Stimulated activated CD4-positive, alpha-beta T cell treated with anti-CD3 and anti-CD28 coated beads, Interleukin-15, amount 100 ng/mL, for 1 hour (primary cell): ENCODE measurements around the gene GJB1.
"Not testable (repeated sequence)": the region's sequence is repeated elsewhere in the genome, so short reads cannot be mapped to it uniquely, and the experiment has no call there.

ENCODE experiments used
- DNase-seq, 2 donors: peaks; one replicate each; pipeline ENCODE4 v3.0.0-alpha.2; 2020; ENCODE audit warnings: low read depth in 1 of 2, low spot score in 1 of 2

Gene GJB1

DNA sequence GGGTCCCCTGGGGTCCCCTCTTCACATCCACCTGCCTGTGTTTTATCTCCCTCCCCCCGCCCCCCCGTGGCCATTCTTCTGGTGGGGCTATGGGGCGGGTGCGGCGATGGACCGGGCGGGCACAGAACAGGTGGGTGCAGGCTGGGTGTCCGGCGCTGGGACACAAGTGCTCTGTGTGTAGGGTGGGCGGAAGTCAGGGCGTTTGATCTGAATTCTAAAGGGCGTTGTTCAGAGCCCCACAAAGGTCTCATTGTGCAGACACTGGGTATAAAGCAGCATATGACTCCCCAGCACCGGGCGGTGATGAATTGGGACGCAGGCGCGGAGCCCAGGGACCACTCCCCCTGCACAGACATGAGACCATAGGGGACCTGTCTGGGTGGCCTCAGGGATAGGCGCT lies at the start of gene GJB1:
Gene GJB1 (plus strand): TSS at position 296 of the 400 bp plus-strand sequence. CDS start 484 bp downstream, outside the sequence.
- DNase-seq, result no peak

DNA sequence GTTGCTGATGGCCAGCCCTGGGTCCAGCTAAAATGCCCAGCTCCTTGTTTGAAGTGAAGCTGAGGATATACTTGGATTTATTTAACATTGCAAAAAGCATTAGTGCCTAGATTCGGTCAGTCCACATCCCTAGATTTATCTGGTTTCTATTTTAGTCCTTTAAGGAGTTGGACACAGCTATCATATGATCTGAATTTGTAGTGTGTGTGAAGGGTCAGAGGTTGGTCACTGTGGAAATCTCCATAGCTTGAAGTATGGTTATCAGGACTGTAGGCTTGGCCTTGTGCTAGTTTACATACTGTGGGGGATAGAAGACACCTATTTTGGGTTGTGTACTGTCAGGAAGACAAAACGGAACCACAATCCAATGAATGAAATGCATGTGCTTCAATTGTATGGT lies 49.6 kb upstream of the GJB1 start:
- DNase-seq, result no peak

DNA sequence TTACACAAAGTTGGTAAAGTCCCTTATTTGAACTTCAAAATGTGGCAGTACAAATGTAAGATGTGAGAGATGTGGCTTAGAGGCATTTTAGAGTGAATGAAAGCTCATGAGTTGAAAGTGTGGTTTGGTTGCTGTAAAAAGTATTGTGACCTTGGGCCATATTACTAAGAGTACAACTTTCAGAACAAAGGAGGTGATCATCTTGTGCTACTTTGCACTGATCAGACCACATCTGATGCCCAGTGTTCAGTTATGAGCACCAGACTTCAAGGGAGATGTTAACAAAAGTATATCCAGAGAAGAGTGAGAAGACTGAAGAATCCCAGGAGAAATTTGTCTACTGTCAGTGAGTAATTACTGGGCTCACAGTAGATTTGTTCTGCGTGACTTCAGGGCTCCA lies 48.2 kb upstream of the GJB1 start:
- no peak for DNase-seq

DNA sequence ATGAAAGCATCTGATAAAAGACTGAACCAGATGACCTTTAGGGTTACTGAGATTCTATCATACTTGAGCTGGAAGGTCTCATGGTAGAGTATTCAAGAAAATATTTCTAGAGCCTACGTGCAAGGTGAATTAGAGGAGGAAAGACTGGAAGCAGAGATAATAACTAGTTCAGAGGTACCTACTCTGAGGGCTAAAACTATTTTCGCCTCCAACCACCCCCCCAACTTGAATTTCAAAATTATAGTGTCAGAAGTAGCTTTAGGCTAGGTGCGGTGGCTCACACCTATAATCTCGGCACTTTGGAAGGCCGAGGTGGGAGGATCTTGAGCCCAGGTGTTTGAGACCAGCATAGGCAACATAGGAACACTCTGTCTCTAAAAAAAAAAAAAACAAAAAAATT lies 47.5 kb upstream of the GJB1 start:
- no peak for DNase-seq

DNA sequence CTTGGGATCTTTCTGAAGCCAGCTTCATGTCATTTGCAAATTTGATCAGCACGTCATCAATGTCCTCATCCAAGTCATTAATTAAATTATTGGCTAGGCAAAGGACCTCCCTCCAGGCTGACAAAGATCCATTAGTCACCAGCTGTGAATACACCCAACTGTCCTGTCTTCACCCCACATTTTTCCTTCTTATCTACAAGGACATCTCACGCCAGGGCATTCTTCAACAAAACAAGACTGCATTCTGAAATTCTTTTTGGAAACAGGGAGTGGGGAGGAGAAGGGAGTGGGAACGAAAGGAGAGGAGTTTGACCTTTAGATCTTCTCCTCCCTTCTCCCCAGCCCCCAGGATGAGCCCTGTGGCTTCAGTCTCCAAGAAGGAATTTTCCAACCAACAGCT lies 45.7 kb upstream of the GJB1 start:
- no peak for DNase-seq

DNA sequence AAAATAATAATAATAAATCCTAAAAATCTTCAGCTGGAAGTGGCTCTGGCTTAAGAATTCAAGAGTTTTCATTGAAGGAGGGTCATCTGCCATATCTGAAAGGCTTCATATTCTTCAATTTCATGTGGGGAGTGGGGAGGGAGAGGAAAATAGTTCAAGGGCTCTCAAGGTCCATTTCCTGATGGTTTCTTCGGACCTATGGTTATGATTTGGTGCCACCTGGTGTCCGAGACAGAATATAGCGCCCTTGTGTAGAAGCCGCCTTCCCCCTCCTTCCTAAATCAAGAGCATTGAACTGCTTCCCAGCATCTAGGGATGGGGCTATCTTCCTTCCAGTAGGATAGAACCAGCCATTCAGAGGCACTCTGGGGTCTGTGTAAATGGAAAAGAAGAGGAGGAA lies 44.1 kb upstream of the GJB1 start:
- DNase-seq, result peak in 1 of 2 donors; percentile 3

DNA sequence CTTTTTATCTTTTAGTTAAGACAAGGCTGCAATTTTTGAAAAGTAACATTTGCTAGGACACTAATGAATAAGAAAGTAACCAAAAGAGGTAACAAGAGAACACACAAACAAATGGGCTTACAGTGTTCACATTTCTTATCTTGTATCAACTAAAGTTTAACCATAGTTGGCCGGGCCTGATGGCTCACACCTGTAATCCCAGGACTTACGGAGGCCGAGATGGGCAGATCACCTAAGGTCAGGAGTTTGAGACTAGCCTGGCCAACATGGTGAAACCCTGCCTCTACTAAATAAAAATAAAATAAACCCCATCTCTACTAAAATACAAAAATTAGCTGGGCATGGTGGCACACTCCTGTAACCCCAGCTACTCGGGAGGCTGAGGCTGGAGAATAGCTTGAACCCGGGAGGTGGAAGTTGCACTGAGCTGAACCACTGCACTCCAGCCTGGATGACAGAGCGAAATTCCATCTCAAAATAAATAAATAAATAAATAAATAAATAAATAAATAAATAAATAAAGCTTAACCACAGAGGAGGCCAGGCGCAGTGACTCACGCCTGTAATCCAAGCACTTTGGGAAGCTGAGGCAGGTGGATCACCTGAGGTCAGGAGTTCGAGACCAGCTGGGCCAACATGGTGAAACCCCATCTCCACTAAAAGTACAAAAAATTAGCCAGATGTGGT lies 42.3 kb upstream of the GJB1 start:
- not testable (repeated sequence) for DNase-seq

DNA sequence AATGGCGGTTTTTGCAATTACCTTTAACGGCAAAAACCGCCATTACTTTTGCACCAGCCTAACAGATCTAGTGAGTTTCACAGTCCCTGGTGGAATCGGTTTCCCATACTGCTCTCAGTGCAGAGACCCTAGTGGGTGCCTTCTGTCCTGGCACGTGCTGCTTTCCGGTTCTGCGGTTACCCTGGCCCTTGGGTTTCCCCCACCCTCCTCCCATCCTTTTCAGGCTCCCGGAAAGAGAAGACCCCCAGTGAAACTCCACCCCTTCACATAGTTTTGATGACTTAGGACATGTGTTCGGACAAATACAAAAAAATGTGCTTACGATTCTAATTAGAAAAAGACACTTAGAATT lies 41.5 kb upstream of the GJB1 start:
- peak; percentile 2 to 21 for DNase-seq

DNA sequence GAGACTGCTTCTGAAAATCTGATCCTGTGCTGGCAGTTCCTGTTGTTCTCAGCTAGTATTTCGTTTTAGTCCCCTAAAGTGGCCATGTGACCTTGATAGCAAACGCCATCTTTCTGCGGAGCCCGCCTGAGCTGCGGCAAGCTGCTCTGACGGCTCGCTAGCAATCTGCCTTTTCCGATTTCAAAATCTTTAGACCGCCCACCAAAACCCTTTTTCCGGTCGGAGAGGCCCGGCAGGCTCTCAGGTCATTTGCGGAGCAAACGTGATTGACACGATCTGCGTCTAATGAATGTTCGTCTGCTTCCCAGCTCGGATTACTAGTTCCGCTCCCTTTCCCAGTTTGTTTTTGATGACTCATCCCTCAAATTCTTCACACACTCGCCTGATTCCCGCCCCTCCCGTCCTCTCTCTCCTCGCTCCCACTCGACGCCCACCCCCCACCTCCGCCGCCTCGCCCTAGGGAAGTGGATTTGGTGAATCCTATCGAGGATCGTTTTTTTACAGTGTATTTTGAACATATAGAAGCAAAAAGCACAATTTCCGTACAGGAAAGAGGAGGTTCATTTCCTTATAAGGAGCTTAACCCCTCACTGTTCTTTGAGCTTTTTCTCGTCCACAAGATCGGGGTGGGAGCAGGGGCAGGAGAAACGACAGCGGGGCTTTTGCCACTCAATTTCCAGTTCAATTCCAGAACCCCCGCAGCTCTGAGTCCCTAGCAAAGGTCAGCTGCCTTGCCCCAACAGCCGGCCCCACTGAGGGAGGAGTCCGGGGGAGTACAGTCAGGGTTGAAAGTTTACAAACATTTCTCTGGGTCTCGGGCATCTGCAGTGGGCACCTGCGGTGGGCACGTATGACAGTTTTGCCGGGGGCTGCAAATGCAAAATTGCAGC lies 40.9 kb upstream of the GJB1 start:
- peak; percentile 51 to 56 for DNase-seq

DNA sequence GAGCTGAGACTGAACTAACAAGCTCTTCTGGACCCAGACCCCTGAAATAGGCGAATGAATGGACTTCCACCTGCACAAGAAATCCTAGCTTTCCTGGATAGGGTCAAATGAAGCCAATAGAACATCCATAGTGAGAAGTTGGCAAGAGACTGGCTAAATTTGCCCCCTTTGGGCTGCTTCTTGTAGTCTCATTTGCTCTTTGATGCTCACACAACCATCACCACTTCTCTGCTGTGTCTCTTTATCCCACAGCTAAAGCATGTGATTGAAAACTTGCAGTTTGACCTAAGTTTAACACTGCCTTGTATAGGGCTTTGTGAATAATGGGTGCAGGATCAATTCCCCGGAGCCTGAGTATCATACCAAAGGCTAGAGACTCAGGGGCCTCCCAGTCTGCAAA lies 40.2 kb upstream of the GJB1 start:
- DNase-seq, result no peak

DNA sequence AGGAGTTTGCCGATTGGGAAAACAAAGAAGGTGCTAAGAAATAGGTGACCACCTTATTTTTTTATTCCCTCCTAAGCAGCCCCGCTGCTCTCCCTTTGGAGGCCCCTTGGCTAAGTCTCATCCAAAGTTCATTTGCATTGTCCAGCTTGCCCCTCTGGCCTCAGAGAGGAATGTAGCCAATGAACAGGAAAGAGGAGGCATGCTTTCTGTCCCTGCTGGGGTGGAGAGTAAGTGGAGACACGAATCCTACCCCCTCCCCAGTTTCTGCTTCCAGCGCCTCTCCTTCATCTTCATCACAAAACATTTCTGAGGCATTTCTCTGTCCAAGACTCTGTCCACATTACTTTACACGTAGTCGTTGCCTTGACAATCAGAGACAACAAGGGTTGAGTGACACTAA lies 39.7 kb upstream of the GJB1 start:
- DNase-seq, result no peak

DNA sequence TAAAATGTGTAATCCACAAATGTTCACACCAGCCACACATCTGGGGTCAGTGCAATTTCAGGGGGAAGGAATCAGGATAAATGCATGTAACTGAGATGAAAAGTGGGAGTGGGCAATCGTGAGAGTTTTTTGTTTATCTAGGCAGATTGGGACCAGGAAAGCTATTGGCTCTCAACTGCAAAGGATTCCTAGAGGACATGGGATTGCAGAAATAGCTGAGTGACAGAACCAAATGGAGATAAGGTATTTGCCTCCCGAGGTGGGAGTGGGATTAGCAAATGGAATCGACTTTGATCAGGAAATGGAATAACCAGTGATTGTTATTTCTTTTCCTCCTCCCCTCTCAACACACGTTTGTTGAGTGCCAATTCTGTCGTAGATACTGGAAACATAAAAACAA lies 38.9 kb upstream of the GJB1 start:
- DNase-seq, result no peak

DNA sequence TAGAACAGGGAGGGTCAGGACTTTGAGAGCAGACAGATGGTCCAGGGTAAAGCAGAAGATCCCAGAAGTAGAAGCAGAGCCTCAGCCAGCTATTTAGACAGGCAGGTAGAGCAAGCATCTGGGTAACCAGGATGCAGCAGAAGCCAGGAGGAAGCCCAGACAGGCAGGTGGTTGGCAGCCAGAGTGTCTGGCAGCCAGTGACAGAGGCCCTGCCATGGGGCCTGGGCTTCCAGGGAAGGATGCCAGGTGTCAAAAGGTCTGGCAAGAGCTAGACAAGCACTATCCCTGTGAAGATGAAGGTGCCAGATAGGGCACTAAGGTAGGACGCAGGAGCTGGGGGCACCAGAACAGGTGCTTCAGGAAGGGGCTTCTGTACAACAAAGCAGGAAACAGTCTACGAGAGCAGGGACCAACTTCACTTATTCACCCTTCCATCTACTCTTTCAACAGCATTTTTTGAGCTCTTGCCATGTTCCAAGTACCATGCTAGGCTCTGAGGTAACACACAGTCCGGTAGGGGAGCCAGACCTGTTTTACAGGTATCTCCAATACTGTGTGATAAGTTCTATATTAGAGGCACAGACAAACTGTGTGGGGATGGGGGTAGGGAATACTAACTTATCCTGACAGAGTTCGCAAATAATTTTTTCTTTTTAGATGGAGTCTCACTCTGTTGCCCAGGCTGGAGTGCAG lies 38.1 kb upstream of the GJB1 start:
- DNase-seq, result no peak

DNA sequence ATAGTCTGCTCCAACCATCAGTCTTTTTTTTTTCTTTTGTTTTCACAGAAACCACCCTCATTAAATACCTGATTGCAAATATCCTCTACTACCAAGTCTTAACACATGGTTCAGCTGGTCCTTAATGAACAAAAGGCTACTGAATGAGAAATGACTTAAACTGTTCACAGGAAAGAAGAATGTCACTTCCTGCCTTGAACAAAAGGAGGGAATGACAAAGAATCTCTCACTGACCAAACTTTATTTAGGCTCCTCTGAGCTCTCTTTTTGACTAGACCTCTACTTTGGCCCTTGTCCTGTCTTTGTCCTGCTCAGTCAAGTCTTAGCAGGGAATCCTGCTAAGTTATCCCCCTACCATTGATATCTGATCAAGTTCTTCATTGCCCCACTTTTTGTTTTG lies 31.8 kb upstream of the GJB1 start:
- no peak for DNase-seq

DNA sequence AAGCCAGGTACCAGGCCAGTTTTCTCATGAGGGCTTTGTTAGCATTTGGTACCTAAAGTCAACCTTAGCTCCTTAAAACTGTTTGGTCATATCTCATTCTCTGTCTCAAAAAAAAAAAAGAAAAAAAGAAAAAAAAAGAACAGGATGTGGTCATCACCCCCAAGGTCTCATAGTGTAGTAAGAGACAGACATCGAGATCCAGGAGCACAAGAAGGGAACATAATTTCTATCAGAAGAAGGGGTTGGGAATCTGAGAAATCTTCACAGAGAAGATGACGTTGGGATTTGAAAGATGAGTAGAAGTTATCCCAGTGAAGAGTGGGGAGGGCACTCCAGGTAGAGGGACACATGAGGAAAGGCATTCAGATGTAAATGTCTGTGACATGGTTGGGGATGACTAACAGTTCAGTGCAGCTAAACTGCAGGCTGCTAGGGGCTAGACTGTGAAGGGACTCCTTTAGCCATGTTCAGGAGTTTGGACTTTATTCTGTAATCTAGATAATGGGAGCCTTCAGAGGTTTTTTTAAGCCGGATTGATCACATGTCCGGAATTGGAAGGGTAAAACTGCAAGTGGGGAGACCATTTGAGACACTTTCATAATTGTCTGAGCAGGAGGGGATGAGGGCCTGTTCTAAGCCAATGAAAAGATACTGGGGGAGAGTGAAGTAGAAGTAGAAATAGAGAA lies 26.9 kb upstream of the GJB1 start:
- no peak for DNase-seq

DNA sequence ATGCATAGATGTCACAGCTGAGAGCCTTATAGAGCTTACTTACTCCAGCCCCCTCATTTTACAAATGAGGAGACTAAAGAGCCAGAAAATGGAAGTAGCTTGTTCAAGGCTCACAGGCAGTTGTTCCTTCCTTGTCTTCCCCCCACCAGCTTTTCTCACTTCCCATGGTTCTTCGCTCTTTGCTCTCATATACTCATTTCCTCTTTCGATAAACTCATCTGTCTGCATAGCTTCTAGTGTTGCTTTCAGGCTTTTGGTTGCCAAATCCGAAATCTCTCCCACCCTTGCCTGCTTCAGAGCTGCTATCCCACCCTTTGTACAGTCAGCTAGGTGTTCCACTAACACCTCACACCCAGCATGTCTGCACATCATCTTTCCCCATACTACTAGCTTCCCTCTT lies 25.0 kb upstream of the GJB1 start:
- no peak for DNase-seq

DNA sequence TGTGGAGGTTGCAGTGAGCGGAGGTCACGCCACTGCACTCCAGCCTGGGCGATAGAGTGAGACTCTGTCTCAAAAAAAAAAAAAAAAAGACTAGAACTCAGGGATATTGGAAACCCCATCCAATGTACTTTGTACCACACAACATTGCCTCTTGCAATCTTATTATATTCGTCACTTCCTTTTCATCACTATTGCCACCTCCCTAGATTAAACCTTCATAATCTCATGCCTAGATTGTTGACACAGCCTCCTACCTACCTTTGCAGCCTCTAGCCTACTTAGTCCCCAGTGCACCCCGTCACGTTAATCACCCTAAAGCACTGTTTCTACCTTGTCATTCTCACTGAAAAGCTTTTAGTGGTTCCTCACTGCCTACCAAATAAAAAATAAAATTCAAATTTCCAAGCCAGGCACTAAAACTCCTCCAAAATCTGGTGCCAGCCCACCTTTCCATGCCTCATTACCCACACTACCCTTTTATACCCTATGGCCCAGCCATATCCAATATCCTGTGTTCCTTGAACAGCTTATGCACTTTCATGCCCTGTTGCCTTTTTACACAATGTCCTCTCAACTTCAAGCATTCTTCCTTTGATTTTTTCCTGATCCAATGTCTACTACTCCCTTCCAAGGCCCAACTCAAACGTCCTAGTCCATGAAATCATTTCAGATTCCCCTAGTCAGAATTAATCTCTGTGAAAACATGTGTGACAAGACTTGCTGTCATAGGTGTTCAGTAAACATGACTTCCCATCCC lies 23.6 kb upstream of the GJB1 start:
- DNase-seq, result no peak

DNA sequence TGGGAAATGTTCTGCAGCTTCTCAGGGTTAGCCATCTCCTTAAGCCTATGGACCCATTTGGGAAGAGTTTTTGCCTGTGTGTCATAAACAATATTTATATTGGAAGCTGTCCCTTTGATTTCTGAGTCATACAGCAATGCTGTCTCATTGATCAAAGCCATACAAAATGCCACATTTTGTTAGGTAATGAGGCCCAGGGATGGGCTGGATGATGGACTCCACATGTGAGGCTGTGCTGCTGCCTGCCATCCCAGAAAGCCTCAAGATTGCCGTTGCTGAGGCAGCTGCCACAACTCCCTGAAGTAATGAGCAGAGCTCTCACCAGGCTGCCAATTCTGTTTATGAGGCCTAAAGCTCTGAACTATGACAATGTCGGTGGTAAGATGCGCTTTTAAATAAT lies 12.2 kb upstream of the GJB1 start:
- DNase-seq, result no peak

DNA sequence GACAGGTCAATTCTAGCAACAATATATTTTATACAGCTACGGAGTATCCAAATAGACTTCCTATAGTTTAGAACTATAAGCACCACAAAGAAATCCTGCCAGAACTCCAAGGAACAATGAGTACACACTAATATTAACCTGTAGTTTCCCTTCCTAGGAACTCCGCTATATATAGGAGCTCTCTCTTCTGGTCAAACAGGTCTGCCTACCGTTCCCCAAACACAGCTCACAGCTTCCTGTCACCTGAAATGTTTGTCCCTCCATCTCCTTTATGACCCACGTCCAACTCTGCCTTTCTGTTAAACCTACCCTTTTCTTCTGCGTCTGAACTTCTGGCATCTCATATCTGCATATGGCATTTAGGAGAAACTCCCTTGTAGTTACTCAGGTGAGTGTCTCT lies 10.5 kb upstream of the GJB1 start:
- DNase-seq, result no peak

DNA sequence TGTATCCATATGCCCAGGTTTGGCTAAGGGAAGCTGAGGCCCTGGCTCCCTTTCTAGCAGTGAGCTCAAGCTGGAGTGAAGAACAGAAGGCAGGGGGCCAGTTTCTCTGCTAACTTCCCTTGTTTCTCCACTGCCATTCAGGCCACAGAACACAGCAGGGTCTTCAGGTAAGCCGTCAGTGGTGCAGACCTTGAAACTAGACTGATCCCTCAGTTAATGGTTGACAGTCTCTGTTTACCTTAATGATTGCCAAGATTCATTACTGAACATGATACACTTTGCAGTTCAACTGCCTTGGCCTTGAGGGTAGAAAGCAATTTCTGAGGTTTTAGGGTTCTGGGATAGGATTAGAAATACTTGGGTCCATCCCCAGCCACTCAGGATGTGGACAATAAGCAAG lies 8.9 kb upstream of the GJB1 start:
- no peak for DNase-seq
